GM12874 (cell line): ENCODE data around the gene DIP2B.

ENCODE experiments used
- CTCF ChIP-seq: IDR thresholded peaks from 2 replicates; pipeline ENCODE4 v1.5.1; 2011; ENCODE audit warnings: low read depth, mild to moderate bottlenecking, control low read depth, low read length, moderate library complexity; ENCODE audit not compliant: insufficient read depth

The DIP2B gene

GRCh38 chr12:50504798-50505674, at the start of gene DIP2B:
DIP2B (plus strand) TSS chr12:50504985; CDS start chr12:50505141, 156 bp downstream.
- TF ChIP-seq CTCF, result peak; percentile 92

GRCh38 chr12:50458606-50459005, 46.2 kb upstream of the DIP2B start:
- no peak for TF ChIP-seq CTCF

GRCh38 chr12:50467439-50467838, 37.3 kb upstream of the DIP2B start:
- no peak for TF ChIP-seq CTCF

- TF ChIP-seq CTCF, result no peak
Measured at GRCh38 chr12:50477241-50477832, 27.4 kb upstream of the DIP2B start.

GRCh38 chr12:50482571-50482970, 22.2 kb upstream of the DIP2B start:
- no peak for TF ChIP-seq CTCF

- TF ChIP-seq CTCF, result no peak
Measured at GRCh38 chr12:50483488-50483887, 21.3 kb upstream of the DIP2B start.

GRCh38 chr12:50488801-50489200, 16.0 kb upstream of the DIP2B start:
- TF ChIP-seq CTCF, result no peak
